Epithelial cell of prostate (primary cell): Measurements from ENCODE around the gene HBP1.
"Not testable (repeated sequence)": the region's sequence is repeated elsewhere in the genome, so short reads cannot be mapped to it uniquely, and the experiment has no call there.

Experiments used
- DNase-seq: peaks from one replicate; pipeline ENCODE4 v3.0.0-alpha.2; 2011; ENCODE audit warnings: low read depth, low spot score
- H3K27ac ChIP-seq: fragments of 450-650 bp; 2 replicates; pipeline ENCODE4 v1.5.1; 2017; ENCODE audit warnings: mild to moderate bottlenecking

Gene HBP1

GRCh38 chr7:107213945-107214344 lies 45.1 kb downstream of the HBP1 start:
- H3K27ac ChIP-seq = no peak overlapping the region
- no peak for DNase-seq

GRCh38 chr7:107219563-107220244 lies 50.9 kb downstream of the HBP1 start:
- DNase-seq = no peak
- H3K27ac ChIP-seq = no peak overlapping the region

GRCh38 chr7:107220356-107220755 lies 51.6 kb downstream of the HBP1 start:
- DNase-seq = no peak

DNA sequence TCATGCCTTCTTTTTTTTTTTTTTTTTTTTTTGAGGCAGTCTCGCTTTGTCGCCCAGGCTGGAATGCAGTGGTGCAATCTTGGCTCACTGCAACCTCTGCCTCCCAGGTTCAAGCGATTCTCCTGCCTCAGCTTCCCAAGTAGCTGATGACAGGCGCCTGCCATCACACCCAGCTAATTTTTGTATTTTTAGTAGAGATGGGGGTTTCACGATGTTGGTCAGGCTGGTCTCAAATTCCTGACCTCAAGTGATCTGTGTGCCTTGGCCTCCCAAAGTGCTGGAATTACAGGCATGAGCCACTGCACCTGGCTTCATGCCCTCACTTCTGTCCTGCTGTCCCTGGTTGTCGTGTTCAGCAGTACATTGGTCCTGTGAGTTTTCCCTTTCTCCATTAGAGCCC lies 52.0 kb downstream of the HBP1 start:
- not testable (repeated sequence) for H3K27ac ChIP-seq, DNase-seq

More at GRCh38 chr7:107220356-107220755, 51.6 kb downstream of the HBP1 start:
- no peak overlapping the region for H3K27ac ChIP-seq

GRCh38 chr7:107224374-107225223 lies 55.8 kb downstream of the HBP1 start:
- DNase-seq = no peak
- no peak overlapping the region for H3K27ac ChIP-seq

GRCh38 chr7:107228291-107228690 lies 59.5 kb downstream of the HBP1 start:
- no peak for DNase-seq
- H3K27ac ChIP-seq = no peak overlapping the region

DNA sequence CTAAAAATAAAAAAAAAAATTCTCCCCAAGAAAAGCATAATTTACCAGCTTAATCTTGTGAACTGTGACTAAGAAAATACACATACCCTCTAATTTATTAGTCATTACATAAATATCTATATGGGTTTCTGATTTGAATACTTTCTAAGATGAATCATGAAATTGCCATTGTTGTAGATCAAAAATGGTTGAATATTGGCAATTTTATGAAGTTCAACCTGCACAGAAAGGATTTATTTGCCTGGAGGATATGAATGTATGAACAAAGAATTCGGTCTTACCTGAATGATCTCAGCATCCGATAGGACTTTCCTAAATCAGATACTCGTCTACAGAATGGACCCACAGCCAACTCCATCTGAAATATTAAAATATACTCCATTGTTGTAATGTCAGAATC lies 61.5 kb downstream of the HBP1 start:
- H3K27ac ChIP-seq = peak overlapping the region; percentile 52
- peak; percentile 8 for DNase-seq

DNA sequence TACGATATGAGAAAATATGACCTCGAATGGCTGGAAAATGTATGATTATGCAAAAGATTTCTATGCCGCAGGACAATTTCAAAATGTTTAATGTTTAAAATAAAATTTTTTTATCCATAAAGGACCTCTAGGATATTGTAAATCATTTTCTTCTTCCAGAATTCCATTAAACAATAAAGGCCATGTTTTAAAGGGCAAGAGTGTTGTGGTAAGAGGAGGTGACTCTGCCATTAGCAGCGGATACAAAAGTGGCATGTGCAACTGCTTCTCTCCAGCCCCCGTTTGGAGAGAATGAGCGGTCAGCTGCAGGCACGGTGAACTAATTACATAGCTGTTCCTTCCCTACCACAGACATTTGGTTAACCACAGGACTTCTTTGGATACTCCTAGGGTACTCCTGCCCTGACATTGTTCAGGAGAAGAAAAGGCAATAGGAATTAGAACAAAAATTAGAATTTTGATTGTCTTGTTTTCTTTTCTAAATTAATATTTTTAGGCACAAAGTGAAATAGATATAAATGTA lies 63.8 kb downstream of the HBP1 start:
- no peak for DNase-seq
- no peak overlapping the region for H3K27ac ChIP-seq

DNA sequence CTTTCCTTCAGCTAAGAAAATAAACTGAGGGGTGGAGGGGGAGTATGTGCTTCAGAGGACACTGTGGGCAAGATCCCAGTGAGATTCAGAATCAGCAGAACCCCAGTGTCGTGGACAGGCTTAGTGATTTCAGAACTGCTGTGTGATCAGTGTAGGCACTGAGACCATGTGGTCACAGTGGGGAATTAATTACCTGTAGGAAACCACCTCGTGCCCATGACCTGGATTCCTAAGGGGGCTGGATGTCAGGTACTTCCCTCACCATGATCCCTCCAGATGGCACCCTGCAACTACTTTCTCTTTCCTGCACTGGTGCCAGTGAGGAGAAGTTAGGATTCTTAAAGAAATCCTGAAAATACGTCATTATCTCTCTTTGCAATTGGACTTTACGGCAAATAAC lies 64.4 kb downstream of the HBP1 start:
- no peak overlapping the region for H3K27ac ChIP-seq
- DNase-seq = no peak

DNA sequence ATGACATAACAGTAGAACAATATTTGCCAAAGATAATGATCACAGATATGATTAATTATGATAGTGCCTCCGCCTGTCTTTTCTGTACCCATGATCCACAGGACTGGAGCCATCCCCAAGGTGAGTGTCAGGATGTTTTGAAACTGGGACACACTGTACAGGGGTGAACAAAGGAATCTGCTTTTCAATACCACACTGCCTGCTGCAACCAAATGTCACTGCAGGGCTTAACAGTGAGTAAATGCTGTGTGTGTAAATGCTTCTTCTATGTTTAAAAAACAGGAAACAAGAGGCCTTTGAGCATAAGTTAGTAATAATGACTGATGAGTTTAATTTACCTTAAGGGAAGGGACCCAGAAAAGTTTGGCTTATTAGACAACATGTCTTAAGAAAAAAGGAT lies 65.2 kb downstream of the HBP1 start:
- no peak for DNase-seq

DNA sequence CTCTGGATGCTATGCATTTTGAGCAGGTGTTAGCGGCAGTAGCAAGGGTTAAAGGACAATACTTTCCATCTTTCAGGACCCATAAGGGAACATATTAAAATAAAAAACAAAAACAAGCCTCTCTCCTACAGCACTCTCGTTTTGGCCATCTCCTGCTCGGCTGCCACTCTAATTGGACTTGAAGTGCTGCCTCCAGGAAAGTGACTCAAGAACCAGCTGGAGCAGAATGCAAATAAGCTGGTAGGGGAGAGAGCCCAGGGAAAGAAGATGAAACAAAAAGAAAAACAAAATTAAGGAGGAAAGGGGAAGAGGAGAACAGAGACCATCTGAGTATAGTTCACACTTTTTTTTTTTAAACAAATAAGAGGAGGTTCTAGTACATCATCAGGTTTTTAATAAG lies 65.6 kb downstream of the HBP1 start:
- H3K27ac ChIP-seq = peak overlapping the region; percentile 37
- no peak for DNase-seq

More for the DNA sequence above, 65.2 kb downstream of the HBP1 start:
- peak overlapping the region; percentile 37 for H3K27ac ChIP-seq

DNA sequence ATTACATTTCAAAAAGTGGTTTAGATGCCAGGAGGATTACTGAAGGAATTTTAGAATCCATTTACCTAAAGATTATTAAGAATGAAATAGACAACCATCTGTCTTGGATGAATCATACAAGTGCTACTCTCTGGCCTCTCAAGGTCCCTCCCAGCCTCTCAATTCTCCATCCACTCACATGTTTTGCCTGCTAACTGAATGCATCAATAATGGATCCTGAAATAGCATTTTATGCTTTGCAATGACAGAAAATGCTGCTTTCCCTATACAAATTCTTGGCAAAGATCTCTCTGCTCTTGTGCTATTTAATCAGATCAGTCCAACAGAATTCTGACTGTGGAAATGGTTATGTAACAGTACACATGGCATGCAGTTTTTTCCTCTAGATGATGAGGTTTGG lies 68.1 kb downstream of the HBP1 start:
- H3K27ac ChIP-seq = no peak overlapping the region
- DNase-seq = no peak

GRCh38 chr7:107237451-107237850 lies 68.6 kb downstream of the HBP1 start:
- DNase-seq = no peak
- no peak overlapping the region for H3K27ac ChIP-seq

DNA sequence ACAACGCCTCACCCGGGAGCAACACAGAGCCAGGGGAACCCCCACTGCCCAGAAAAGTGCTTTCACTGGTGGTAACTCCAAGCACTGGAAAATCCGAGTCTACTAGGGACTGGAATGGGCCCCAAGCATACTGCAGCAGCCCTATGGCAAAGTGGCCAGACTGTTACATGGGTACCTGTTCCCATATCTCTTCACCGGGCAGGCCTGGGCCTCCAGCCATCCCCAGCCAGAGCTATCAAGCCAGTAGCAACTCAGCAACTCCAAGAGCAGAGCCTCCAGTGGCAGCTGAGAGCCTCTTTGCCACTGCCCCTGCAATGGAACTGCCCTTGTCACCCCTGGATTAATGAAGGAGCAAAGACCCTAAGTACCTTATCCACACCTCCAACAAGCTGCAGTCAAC lies 73.5 kb downstream of the HBP1 start:
- no peak for DNase-seq
- H3K27ac ChIP-seq = no peak overlapping the region

DNA sequence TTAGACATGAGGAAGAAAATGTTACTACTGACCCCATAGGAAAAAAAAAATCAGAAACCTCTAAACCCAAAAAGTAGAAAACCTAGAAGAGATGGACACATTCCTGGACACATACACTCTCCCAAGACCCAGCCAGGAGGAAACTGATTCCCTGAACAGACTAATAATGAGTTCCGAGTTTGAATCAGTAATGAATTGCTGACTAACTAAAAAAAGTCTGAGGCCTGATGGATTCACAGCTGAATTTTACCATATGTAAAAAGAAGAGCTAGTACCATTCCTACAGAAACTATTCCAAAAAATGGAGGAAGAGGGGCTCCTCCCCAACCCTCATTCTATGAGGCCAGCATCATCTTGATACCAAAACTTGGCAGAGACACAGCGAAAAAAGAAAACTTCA lies 75.8 kb downstream of the HBP1 start:
- H3K27ac ChIP-seq = no peak overlapping the region
- DNase-seq = no peak

- H3K27ac ChIP-seq, DNase-seq: not testable (repeated sequence)
These were observed 78.0 kb downstream of the HBP1 start for GRCh38 chr7:107246836-107247235.

DNA sequence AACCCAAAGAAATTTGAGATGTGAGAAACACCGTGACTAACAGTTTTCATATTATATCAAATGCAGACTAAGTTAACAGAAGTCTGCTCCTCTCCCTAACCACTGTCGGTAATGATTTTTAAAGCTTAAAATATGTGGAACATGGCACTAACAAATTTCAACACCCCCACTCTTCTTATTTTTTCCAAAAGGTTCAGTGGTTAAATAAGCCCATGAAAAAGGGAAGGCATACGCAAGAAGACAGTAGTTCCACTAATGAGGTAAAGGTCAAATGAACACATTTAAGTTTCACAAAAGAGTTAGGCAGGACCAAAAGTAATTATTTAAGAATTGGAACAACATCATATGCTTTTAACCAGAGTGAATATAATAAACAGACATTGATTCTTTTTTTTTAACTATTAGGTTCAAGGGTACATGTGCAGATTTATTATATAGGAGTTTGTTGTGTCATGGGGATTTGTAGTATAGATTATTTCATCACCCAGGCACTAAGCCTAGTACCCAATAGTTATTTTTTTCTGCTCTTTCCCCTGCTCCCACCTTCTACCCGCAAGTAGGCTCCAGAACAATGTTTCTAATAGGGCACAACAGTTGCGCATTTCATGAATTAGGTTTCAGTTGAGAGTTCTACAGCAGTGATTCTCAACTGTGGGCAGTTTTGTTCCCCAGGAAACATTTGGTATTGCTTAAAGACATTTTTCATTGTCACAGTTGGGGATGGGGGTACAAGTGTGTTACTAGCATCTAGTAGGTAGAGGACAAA lies 79.9 kb downstream of the HBP1 start:
- H3K27ac ChIP-seq = no peak overlapping the region
- no peak for DNase-seq

- no peak for DNase-seq
- H3K27ac ChIP-seq = no peak overlapping the region
These were observed 83.2 kb downstream of the HBP1 start for GRCh38 chr7:107251963-107252362.
